ENCODE measurements around the gene TEX13C. TPM values are rescaled to one million over a fixed set of nuclear protein-coding genes. Genes with fewer than 3 reads are reported as not detected.

The TEX13C gene
- total and polyA plus RNA-seq, 12 donors: not detected

GRCh38 chrX:125326599-125326998 lies 6.9 kb downstream of the TEX13C start:
- Histone ChIP-seq H3K9me3 (no peaks in the 10 kb centered on the region), H3K27me3 (no peaks in the 10 kb centered on the region), H3K4me1 (no peaks in the 10 kb centered on the region), H3K4me3 (no peak overlapping the region), H3K36me3 (no peaks in the 10 kb centered on the region), H3K27ac (no peak overlapping the region)
- no peak for ATAC-seq
- WGBS, 2 donors: 79 to 86% methylated on average over 3 of the region's 3 CpGs
- TF ChIP-seq, protein P1, sequence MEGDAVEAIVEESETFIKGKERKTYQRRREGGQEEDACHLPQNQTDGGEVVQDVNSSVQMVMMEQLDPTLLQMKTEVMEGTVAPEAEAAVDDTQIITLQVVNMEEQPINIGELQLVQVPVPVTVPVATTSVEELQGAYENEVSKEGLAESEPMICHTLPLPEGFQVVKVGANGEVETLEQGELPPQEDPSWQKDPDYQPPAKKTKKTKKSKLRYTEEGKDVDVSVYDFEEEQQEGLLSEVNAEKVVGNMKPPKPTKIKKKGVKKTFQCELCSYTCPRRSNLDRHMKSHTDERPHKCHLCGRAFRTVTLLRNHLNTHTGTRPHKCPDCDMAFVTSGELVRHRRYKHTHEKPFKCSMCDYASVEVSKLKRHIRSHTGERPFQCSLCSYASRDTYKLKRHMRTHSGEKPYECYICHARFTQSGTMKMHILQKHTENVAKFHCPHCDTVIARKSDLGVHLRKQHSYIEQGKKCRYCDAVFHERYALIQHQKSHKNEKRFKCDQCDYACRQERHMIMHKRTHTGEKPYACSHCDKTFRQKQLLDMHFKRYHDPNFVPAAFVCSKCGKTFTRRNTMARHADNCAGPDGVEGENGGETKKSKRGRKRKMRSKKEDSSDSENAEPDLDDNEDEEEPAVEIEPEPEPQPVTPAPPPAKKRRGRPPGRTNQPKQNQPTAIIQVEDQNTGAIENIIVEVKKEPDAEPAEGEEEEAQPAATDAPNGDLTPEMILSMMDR (IDR thresholded peaks at IDR 0.05): no peak
- no peak for DNase-seq
- intact Hi-C loops (cut with DNase I): no loop called here

DNA sequence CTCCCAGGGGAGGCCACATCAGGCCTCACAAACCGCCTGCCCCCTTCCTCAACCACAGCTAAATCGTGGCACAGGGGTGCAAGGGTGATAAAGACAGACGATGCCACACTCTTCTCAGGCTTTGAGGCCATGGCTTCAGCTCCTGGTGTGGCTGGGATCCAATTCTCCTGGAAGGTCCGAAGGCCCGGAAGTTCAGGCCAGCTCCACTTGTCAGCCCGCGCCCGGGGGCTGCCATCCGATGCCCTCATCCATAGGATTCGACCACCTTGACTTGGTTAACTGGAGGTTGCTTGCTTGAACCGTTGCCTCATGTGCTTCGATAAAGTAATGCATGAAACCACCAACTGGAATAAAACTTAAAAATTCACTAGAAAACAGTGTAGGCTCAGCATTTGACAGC lies 8.2 kb downstream of the TEX13C start:
- Histone ChIP-seq H3K4me3 (no peak overlapping the region), H3K27me3 (no peaks in the 10 kb centered on the region), H3K36me3 (no peaks in the 10 kb centered on the region), H3K4me1 (no peaks in the 10 kb centered on the region), H3K9me3 (no peaks in the 10 kb centered on the region), H3K27ac (no peak overlapping the region)
- DNase-seq (no peak), ATAC-seq (no peak)
- intact Hi-C loops (cut with DNase I): no loop called here
- 91 to 92% methylated on average over 6 to 12 of the region's 12 CpGs for WGBS, 2 donors
- TF ChIP-seq, protein P1 (IDR thresholded peaks at IDR 0.05): no peak

GRCh38 chrX:125333583-125333982 lies 13.9 kb downstream of the TEX13C start:
- ATAC-seq: no peak
- no peaks in the 10 kb centered on the region for H3K36me3 ChIP-seq

GRCh38 chrX:125340490-125340889 lies 20.8 kb downstream of the TEX13C start:
- Histone ChIP-seq H3K36me3 (no peaks in the 10 kb centered on the region), H3K9me3 (no peaks in the 10 kb centered on the region), H3K27ac (no peak overlapping the region), H3K4me3 (no peak overlapping the region), H3K4me1 (no peaks in the 10 kb centered on the region), H3K27me3 (no peaks in the 10 kb centered on the region)
- ATAC-seq (no peak), DNase-seq (no peak)
- TF ChIP-seq, protein P1 (IDR thresholded peaks at IDR 0.05): no peak
- intact Hi-C loops (cut with DNase I): no loop called here
- 40 to 48% methylated on average over 4 of the region's 4 CpGs for WGBS, 2 donors

More at GRCh38 chrX:125333583-125333982, 13.9 kb downstream of the TEX13C start:
- intact Hi-C loops (cut with DNase I): no loop called here
- H3K27ac ChIP-seq: no peak overlapping the region
- WGBS, 2 donors: 51% methylated on average over 2 of the region's 2 CpGs
- no peak overlapping the region for H3K4me3 ChIP-seq
- H3K9me3 ChIP-seq: no peaks in the 10 kb centered on the region
- TF ChIP-seq, protein P1 (IDR thresholded peaks at IDR 0.05): no peak
- H3K27me3 ChIP-seq: no peaks in the 10 kb centered on the region
- no peaks in the 10 kb centered on the region for H3K4me1 ChIP-seq
- no peak for DNase-seq
